Measurements from ENCODE around the gene CXCL13.

GRCh38 chr4:77651820-77652219, 46.2 kb downstream of the CXCL13 start:
- TF ChIP-seq CTCF (conservative IDR thresholded peaks at IDR 0.05) (no peak), EZH2 (IDR thresholded peaks at IDR 0.05; ENCODE audit: low read depth) (no peak)

Data from PC-9 (cell line).